ENCODE results near the gene LHFPL3. TPM values are rescaled to one million over a fixed set of nuclear protein-coding genes. Genes with fewer than 3 reads are reported as not detected.
"Not testable (repeated sequence)": the region's sequence is repeated elsewhere in the genome, so short reads cannot be mapped to it uniquely, and the experiment has no call there.

LHFPL3 gene
- polyA plus RNA-seq, 1 donor: not detected

DNA sequence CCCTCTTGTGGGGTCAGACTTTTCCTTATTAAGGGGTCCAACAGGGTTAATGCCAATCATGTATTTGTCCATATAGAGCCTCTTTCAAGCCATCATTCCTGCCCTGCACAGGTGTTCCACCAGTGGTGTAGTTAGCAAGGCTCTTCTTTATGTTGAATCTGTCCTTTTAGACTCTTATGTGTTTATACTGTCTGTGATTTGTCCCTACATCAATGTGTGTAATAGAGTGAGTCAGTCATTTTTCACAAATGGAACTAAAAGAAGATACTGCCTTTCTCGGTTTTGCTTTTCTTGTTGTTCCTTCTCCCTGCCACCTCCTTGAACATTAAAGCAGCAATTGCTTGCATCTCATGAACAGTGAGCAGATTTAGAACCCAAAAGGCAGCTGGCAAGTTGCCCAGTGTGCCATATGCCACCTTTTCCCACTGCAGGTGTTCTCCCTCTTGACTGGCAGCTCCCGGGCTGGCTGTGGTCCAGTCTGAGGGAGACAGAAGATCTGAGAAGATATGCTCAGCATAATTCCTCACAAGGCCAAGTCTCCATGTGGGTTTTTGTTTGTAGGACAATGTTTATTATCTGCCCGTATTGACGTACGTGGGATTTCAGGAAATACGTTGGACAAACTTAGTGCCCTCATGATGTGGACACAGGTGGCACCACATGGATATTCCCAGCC, 154.1 kb downstream of the LHFPL3 start:
- DNase-seq: no peak

DNA sequence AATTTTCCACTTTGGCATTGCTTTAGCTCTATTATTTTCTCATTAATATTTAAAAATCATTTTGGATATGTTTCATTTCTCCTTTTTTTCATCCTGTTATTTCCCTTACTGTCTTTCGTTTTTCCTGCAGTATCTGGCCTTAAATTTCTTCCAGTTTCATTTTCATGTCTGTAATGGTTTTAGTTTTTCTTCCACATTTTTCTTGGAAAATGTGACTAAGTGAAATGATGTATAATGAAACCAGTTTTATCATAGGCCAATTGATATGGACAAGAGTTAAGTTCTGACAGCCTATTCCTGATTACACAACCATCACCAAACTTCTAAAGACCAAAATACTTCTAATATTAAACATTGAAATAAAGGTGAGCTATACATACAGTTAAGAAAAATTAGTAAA, 158.5 kb downstream of the LHFPL3 start:
- DNase-seq: no peak

DNA sequence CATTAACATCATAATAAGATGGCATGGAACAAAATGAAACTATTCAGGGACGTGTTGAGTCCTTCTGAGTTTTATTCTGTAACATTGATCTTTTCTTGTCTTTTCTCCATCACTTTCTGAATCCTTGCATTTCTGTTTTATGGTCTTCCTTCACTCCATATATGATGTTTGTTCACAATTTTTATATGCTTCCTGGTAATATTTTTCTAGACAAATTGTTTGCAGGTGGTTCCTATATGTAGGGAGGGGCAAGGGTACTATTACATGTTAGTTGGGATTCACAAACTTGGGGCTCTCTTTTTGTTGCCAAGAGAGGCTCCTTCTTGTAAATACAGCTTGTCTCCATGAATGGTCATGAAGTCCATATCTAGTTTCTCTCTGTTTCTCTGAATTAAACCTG, 159.2 kb downstream of the LHFPL3 start:
- DNase-seq: no peak

DNA sequence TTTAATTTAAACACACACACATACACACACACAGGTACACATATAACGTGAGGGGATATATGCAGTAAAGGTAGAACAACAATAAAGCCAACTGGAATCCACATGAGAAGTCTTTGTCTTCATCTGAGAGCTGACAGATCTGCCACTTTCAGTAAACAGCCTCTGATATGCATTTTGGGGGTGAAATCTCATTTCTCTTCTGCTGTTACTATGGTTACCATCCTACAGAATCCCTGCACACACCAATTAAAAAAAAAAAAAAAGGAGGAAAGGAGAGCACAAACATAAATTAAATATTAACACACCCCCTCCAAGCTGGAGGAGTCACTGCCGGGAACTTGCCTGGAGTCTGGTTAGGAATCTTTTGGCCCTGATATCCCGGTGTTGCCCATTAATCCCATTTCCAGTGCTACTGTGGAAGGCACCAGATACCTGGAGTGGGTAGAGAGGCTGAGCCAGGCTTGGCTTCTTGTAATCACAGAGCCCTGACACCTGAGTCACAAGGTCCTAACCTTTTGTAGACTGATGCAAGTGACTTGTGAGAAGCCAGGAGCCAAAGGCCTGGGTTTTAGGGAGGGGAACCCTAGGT, 169.1 kb downstream of the LHFPL3 start:
- no peak for DNase-seq

DNA sequence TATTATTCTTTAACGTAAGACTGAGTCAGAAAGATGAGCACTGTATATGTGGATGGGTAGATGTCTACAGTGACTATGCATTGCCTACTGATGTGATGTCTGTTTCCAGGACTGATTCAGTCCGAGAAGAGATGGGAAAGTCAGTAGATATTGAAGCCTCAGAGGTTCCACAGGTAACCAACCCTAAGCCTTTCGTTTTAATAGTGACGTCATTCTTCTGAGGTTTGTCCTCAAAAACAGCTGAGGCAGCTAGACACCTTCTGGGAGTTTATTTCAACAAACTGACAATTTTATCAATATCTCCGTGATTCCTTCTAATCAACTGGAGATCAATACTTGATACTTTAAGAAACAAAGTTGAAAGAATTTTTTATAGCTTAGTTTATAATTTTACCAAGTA, 171.6 kb downstream of the LHFPL3 start:
- DNase-seq: no peak

DNA sequence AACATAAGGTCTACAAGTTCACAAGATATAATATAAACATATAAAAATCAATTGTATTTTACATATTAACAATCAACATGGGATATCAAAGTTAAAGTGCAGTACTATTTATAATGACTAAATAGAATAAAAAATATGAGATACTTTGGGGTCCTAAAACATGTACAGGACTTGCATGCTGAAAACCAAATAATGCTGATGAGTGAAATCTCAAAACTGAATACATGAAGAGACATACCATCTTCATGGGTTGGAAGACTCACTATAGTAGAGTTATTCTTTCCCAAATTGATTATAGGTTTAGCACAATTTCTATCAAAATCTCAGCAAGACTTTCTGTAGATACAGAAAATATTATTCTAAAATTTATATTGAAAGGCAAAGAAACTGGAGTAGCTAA, 181.5 kb downstream of the LHFPL3 start:
- no peak for DNase-seq

DNA sequence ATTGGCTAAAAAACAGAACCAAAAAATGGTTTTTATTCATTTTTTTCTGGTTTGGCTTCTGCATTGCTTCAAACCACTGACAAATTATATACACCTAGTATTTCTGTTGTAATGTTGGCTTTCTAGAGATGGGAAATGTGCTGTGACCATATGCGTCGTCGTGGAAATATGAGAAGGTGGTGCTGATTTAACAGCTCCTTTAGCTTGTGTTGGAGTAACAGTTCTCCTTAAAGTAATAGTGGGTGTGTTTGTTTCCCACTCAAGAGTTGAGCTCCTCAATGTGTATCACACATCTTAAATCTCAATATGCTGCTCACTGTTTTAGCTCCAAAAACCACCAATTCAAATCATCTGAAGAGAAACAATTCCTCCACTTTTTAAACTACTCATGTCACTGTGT, 196.4 kb downstream of the LHFPL3 start:
- DNase-seq: no peak

DNA sequence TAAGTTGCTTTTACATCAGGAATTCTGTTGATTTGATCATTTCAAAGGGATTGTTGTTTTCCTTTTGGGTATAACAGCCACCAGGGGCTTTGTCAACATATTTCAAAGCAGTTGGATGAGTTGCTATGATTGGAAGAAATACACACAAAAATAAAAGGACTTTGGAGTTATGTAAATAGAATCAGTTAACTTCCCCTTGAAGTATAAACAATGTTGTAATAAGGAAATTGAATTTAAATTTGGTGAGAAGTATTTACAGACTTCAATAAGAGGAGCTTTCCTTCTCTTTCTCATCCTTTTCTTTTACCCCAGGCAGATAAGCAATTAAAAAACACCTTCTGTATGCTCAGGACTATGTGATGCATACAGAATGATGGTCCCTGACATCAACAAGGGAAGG, 199.7 kb downstream of the LHFPL3 start:
- DNase-seq: no peak

DNA sequence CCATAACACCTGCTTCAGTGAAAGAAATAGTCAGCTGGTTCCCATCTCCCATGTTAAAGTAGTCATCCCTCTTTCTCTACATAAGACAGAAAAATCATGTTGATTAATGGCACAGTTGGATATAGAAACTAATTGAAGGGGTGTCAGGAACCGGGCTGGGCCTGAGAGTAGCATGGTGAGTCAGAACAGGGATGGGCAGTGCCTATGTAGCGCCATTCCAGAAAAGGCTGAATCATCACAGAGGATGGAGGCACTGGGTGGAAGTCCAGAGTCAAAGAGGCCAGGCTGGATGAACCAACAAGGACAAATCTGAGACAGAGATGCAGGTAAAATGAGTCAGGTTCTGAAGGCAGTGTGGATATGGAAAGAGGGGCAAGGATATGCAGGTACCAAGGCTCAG, 201.2 kb downstream of the LHFPL3 start:
- no peak for DNase-seq

DNA sequence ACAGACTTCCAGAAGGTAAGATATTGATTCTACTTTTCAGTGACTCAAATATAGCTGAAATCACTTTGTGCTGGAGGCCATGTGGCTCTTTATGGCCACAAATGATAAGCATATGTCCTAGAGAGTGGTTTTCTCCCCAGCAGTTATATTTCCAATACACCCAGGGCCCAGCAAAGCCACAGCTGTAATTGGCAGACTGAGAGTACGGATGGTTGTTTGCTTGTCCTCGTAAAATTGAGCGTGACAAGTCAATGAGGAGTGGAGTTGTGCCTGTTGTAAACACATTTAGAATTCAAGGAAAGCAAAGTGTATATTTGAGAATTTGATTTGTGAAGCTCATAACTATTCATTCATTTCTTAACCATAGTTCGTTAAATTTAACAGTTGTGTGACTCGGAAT, 201.8 kb downstream of the LHFPL3 start:
- no peak for DNase-seq

DNA sequence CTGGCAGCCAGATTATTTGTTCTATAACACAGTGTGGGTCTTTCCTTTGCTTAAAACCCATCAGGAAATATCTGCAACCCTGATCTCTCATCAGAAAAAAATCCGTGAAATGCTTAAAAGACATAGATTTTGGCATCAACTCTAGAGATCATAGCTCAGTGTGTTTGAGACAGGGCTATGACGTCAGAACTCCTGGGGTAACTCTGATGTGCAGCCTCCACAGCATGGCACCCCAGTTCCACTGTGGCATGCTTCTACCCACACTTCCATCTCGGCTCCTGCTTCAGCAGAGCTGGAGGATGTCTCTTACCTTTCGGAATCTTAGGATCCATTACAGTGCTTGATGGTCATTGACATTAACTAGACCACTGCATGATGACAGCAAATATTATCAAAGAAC, 205.7 kb downstream of the LHFPL3 start:
- no peak for DNase-seq

DNA sequence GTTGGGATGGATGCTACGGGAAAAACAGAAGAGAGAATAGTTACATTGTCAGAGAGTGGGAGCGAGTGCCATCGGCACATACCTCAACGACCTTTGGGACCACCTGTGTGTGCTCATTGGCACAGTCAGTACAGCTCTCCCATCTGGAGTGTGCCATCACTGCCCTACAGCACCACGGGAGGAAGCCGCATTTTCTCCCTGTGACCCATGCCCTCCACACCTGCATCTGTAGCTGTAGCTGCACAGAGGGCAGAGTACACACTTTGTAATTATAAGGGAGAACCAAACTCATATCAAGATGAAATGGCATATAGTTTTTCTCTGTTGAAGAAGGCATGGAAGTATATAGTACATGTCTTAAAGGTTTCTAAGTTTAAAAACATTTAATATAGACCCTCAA, 207.4 kb downstream of the LHFPL3 start:
- DNase-seq: no peak

DNA sequence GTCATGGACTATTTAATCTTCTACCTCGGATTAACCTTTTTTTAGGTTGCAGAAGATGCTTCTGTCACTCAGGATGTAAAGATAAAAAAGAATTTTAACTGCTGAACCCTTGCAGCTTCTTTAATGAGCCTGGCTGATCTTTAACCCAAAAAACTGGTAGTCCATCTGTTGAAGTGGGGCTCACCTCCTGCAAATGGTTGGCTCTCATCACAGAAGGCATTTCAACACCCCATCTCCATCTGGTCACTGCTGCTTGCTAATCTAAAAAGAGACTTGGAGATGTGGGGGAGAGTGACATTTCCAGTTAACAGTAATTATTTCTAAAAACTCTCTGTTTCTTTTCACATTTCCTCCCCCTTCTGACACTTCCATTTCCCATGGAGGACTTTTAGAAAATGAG, 208.6 kb downstream of the LHFPL3 start:
- DNase-seq: no peak

DNA sequence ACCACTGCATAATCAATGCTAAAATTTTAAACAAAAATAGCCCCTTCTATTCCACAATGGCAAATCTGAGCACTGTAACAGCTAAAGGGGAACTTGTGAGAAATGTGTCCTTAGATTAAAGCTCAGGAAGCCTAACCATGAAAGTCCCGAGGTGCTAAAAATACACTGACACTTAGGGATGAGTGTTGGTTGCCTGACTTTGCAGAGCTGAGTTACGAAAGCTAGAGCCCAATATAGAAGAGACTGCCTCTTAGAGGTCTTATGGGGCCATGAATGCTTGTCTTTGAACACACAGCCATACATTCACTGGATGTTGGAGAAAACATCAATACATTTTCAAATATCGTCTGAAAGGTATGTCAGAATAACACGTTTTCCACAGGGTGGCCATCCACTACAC, 209.7 kb downstream of the LHFPL3 start:
- DNase-seq: no peak

DNA sequence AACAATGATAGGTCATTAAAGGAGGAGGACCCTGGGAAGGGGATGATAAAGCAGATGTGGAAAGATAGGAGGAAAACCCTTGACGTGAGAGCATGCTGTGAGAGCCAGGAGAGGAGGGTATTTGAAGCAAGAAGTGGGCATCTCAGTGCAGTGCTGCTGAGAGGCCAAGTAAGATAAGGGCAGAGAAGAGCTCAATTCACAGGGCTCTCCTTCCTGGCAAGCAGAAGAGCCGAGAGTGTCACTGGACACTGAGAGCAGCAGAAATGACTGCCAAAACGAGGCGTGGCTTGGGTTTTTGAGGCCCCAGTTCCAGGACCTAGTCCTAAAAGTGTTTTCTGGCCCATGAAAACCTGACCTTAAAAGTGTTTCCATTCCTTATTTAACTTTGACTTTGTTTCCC, 213.5 kb downstream of the LHFPL3 start:
- DNase-seq: no peak

DNA sequence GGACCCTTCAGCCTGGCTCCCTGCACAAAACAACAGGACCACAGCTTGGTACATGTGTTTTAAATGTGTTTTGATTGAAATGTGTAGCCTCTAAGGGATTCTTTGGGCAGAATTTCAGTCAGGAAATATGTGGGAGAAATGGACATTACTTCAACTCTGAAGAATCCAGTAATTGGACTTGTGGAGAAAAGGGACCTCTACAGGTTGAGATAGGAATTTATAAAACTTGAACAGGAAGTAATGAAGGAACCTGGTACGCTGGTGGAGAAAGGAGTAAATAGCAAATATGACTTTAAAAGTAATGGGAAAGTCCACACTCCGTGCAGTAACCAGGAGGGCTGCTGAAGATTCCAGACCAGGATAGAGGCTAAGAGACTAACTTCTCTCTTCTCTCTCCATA, 220.5 kb downstream of the LHFPL3 start:
- no peak for DNase-seq

DNA sequence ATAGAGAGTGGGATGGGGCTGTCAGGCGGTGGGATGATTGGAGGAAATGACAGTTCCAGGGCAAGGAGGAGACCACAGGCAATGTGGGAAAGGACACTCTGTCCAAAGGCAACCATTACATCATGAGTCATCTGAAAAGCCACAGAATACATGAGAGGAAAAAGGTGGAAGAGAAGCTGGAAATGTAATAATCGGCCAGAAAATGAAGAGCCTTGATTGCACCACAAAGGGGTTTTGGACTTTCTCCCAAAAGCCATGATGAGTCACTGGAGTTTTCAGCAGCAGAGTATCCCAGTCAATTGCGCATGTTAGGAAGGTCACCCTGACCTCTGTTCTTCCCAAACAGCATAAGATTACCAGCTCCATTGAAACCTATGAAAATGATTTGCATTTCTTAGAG, 222.0 kb downstream of the LHFPL3 start:
- no peak for DNase-seq

DNA sequence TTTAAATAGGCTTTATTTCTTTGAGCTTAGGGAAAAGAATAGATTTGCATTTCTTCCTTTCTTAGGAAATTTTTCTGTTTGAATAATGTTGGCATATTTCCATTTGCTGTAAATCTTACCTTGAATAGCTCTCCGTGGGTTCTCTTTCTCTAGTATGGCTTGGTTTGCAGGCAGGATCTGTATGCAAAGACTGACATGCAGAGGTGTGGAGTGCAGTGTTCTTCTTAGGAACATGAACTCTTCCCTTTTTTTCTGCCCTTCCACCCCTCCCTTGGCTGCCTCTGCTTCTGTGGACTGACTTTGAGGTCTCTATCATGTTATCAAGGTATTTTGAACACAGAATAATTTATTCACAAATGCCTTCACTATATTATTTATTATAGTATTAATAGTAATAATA, 222.8 kb downstream of the LHFPL3 start:
- no peak for DNase-seq

DNA sequence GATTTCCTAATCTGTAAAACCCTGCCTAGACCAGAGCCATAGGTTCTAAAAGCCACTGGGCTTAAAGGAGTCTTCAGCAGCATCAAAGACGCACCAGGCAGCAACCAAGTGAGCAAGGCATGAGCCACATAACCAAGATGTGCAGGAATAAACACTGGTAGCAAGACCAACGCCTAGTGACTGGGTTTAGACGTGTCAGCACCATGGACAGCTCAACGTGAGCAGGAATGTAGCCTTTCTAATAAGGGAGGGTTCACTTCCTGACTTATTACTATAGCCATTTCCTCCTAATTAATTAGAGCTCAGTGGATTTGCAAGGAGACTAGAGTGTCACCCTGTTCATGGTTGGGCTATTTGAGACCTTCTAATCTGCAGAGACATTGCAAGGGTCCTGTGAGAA, 223.7 kb downstream of the LHFPL3 start:
- peak; percentile 1 for DNase-seq

DNA sequence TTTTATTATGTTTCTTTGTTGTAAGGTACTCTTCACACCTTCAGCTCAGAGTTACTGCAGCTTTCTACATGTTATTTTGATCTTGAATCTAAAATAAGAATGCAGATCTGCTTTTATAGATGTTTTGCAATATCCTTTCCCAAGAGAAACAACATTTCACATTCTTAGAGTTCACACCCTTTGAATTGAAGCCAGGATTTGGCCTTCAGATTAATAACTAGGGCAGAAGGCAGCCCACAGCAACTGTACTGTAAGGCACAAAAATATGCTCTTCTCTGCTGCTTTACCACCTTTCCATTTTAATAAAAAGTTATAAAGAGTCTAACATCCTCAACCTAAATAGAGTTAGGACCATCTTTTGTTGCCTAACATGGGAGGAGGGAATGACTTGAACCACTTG, 224.7 kb downstream of the LHFPL3 start:
- DNase-seq: no peak

DNA sequence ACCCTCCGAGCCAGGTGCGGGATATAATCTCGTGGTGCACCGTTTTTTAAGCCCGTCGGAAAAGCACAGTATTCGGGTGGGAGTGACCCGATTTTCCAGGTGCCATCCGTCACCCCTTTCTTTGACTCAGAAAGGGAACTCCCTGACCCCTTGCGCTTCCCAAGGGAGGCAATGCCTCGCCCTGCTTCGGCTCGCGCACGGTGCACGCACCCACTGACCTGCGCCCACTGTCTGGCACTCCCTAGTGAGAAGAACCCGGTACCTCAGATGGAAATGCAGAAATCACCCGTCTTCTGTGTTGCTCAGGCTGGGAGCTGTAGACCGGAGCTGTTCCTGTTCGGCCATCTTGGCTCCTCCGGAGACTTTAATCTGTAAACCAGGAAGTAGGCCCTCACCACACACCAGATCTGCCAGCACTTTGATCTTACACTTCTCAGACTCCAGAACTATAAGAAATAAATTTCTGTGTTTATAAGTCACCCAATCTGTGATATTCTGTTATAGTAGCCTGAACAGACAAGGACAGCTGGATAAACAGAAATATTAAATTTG, 235.0 kb downstream of the LHFPL3 start:
- DNase-seq: not testable (repeated sequence)

DNA sequence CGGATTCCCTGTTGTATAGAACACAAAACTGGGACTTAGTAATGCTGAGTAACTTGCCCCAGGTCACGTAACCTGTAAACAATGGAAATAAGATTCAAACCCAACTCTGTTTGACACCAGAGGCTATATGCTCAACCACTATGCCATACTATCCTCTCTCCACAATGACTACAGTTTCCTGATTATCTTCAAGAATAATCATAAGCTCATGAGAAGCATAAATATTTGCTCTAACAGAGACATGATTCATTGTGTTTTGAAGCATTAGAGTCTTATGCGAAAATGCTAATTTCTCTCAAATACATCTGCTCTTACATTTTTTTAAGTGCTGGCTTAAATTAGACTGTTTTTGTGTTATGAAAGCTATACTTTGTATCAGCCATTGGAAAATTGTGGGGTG, 241.3 kb downstream of the LHFPL3 start:
- no peak for DNase-seq

DNA sequence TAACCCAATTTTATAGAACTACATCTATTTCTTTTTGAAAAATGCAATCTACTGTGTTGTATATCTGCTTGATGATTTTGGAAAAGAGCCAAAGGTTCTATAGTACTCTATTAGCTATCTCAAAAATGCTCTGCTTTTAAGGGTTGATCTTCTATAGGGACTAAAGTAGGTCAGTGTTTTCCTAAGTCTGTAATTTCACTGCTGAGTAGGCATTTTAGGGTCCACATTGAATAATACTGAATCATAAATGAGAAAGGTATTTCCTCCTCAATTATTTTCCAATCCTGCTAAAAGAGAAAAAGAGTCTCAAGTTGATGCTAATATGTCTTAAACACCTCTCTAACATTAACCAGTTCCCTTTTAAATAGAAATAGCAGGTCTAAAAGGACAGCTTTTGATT, 244.2 kb downstream of the LHFPL3 start:
- no peak for DNase-seq

DNA sequence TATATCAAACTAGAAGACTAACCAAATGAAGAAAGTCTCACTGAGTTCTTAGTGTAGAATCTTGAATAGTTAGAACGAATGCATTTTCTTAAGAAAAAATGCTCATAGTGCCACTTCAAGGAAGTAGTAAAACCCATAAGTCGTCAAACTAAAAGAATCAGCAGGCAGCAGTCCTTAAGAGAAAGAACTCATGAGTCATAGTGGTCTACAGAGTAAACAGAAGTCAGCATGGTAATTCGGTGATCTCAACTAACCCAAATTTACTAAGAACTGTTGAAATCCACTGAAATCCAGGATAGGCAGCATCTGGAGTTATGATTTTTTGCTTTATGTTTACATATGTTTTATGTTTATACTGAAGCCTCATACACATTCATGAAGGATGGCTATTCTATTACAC, 256.2 kb downstream of the LHFPL3 start:
- no peak for DNase-seq

DNA sequence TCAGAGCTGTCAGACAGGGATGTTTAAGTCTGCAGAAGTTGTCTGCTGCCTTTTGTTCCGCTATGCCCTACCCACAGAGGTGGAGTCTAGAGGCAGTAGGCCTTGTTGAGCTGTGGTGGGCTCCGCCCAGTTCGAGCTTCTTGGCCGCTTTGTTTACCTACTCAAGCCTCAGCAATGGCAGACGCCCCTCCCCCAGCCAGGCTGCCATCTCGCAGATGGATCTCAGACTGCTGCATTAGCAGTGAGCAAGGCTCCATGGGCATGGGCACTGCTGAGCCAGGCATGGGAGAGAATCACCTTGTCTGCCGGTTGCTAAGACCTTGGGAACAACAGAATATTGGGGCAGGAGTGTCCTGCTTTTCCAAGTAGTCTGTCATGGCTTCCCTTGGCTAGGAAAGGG, 267.2 kb downstream of the LHFPL3 start:
- DNase-seq: not testable (repeated sequence)
